SK-N-DZ (cell line): ENCODE results near the gene KYAT1.

ENCODE experiments used
- DNase-seq: peaks from one replicate; pipeline ENCODE4 v3.0.0-alpha.2; 2015; ENCODE audit warnings: low spot score

The KYAT1 gene

DNA sequence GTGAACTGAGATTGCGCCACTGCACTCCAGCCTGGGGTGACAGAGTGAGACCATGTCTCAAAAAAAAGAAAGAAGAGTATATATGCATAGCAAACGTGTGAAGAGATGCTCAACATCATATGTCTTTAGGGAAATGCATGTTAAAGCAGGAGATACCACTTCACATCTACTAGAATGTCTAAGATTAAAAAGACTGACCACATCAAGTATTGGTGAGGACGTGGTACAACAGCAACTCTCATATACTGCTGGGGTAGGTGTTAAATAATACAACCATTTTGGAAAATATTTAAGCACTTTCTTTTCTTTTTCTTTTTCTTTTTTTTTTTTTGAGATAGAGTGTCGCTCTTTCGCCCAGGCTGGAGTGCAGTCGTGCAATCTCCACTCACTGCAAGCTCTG, 96.3 kb downstream of the KYAT1 start:
- DNase-seq, result no peak
